ENCODE measurements around the gene SIGLEC12. TPM values are rescaled to one million over a fixed set of nuclear protein-coding genes. Genes with fewer than 3 reads are reported as not detected.

Gene SIGLEC12
- total and polyA plus RNA-seq, 9 of the 15 experiments (the other 6 are each of a cell fraction or from before 2014, with no cell fraction given) = 0.08 to 1.3 (median 0.54) TPM

- TF ChIP-seq CEBPZ (IDR thresholded peaks at IDR 0.05; ENCODE audit: borderline replicate concordance, low read depth, low read length) (no peak), GATA2 (CRISPR knock-in tag; IDR thresholded peaks at IDR 0.05) (no peak), GABPB2 (CRISPR knock-in tag; conservative IDR thresholded peaks at IDR 0.05) (no peak), TAF1 (IDR thresholded peaks at IDR 0.05; ENCODE audit: control insufficient read depth, extremely low read depth, insufficient read depth, low read length, severe bottlenecking) (peak; percentile 18), ZEB2 (IDR thresholded peaks at IDR 0.05) (peak; percentile 82), MYC (IDR thresholded peaks at IDR 0.05; ENCODE audit: low read depth, low read length) (0 out of 2 replicates have a peak, but pooled peaks have one; percentile 39), MYC (CRISPR knock-in tag; IDR thresholded peaks at IDR 0.05; ENCODE audit: borderline replicate concordance, low read depth) (no peak; the same call in 1 of the 2 replicates), POLR2B (IDR thresholded peaks at IDR 0.05; ENCODE audit: low read depth, partially characterized antibody) (peak; percentile 23), DACH1 (IDR thresholded peaks at IDR 0.05; ENCODE audit: partially characterized antibody) (peak; percentile 87), XRCC4 (IDR thresholded peaks at IDR 0.05; ENCODE audit: extremely low read depth, insufficient read depth, insufficient read length) (no peak), HIVEP1 (CRISPR knock-in tag; IDR thresholded peaks at IDR 0.05) (peak; percentile 37; the same call in 1 of the 2 replicates), RBFOX2 (IDR thresholded peaks at IDR 0.05; ENCODE audit: low read depth, low read length) (0 out of 2 replicates have a peak, but pooled peaks have one; percentile 5), BRD9 (IDR thresholded peaks at IDR 0.05; ENCODE audit: low read depth, partially characterized antibody) (peak; percentile 20), KDM5B (IDR thresholded peaks at IDR 0.05; ENCODE audit: insufficient replicate concordance, low read depth, low read length) (peak; percentile 60), SAFB2 (IDR thresholded peaks at IDR 0.05; ENCODE audit: borderline replicate concordance, low read depth, low read length, severe bottlenecking) (no peak), EP300 (IDR thresholded peaks at IDR 0.05; ENCODE audit: low read length) (peak; percentile 29; the same call in 1 of the 2 replicates)
Measured at GRCh38 chr19:51441410-51442390, 59.9 kb downstream of the SIGLEC12 start (continued).

Data from K562 (cell line).